GM18511 (cell line): ENCODE data around the gene C4orf46.

Experiments
- ATAC-seq: cut with Tn5 transposase; IDR thresholded peaks from one replicate; pipeline ENCODE4 v1.9.1; 2021; ENCODE audit warnings: mild to moderate bottlenecking, moderate library complexity; ENCODE audit not compliant: unreplicated experiment

Gene C4orf46

GRCh38 chr4:158656439-158656838, 15.2 kb downstream of the C4orf46 start:
- no peak for ATAC-seq

GRCh38 chr4:158652920-158653319, 18.8 kb downstream of the C4orf46 start:
- no peak for ATAC-seq

- no peak for ATAC-seq
Measured at GRCh38 chr4:158649111-158649680, 22.5 kb downstream of the C4orf46 start.

- no peak for ATAC-seq
Measured at GRCh38 chr4:158644760-158645159, 26.9 kb downstream of the C4orf46 start.

GRCh38 chr4:158644356-158644755, 27.3 kb downstream of the C4orf46 start:
- ATAC-seq = no peak

GRCh38 chr4:158636619-158637018, 35.1 kb downstream of the C4orf46 start:
- ATAC-seq = no peak

GRCh38 chr4:158630893-158631292, 40.8 kb downstream of the C4orf46 start:
- no peak for ATAC-seq

GRCh38 chr4:158625544-158625943, 46.1 kb downstream of the C4orf46 start:
- no peak for ATAC-seq

- ATAC-seq = peak; percentile 93
Measured at GRCh38 chr4:158624889-158625478, 46.7 kb downstream of the C4orf46 start.

- no peak for ATAC-seq
Measured at GRCh38 chr4:158622251-158622650, 49.4 kb downstream of the C4orf46 start.

GRCh38 chr4:158621729-158622128, 50.0 kb downstream of the C4orf46 start:
- ATAC-seq = peak; percentile 45

- ATAC-seq = no peak
Measured at GRCh38 chr4:158617956-158618355, 53.7 kb downstream of the C4orf46 start.
